Measurements from ENCODE around the gene PPP1R12B.

DNA sequence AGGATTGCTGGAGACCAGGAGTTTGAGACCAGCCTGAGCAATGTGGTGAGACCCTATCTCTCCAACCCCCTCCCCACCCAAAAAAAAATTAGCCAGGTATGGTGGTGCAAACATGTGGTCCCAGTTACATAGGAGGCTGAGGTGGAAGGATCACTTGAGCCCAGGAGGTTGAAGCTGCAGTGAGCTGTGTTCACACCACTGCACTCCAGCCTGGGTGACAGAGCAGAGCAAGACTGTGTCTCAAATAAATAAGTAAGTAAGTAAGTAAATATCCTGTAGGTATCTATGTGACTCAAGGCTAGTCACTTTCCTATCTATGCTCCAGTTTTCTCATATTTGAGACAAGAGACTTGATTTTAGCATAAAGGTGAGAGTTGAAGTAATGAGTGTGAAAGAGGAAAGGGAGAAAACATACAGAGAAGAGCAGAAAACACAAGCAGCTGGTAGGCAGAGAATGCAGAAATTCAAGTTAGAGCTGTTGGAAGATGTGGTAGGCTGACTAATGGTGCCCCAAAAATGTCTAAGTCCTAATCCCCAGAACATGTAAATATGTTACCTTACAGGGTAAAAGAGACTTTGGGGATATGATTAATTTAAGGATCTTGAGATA, 7.5 kb downstream of the PPP1R12B start:
- TF ChIP-seq POLR2AphosphoS5 (IDR thresholded peaks at IDR 0.05; ENCODE audit: low read depth, low read length) = no peak
- TF ChIP-seq, protein P1, sequence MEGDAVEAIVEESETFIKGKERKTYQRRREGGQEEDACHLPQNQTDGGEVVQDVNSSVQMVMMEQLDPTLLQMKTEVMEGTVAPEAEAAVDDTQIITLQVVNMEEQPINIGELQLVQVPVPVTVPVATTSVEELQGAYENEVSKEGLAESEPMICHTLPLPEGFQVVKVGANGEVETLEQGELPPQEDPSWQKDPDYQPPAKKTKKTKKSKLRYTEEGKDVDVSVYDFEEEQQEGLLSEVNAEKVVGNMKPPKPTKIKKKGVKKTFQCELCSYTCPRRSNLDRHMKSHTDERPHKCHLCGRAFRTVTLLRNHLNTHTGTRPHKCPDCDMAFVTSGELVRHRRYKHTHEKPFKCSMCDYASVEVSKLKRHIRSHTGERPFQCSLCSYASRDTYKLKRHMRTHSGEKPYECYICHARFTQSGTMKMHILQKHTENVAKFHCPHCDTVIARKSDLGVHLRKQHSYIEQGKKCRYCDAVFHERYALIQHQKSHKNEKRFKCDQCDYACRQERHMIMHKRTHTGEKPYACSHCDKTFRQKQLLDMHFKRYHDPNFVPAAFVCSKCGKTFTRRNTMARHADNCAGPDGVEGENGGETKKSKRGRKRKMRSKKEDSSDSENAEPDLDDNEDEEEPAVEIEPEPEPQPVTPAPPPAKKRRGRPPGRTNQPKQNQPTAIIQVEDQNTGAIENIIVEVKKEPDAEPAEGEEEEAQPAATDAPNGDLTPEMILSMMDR (IDR thresholded peaks at IDR 0.05) = no peak

Measured in Panc1 (cell line).